Measurements from ENCODE around the gene TOMM34. TPM values are rescaled to one million over a fixed set of nuclear protein-coding genes. Genes with fewer than 3 reads are reported as not detected.

TOMM34 gene
- total RNA-seq, 6 donors from 2014 or later = 6.2 to 26.1 (median 13.5) TPM

DNA sequence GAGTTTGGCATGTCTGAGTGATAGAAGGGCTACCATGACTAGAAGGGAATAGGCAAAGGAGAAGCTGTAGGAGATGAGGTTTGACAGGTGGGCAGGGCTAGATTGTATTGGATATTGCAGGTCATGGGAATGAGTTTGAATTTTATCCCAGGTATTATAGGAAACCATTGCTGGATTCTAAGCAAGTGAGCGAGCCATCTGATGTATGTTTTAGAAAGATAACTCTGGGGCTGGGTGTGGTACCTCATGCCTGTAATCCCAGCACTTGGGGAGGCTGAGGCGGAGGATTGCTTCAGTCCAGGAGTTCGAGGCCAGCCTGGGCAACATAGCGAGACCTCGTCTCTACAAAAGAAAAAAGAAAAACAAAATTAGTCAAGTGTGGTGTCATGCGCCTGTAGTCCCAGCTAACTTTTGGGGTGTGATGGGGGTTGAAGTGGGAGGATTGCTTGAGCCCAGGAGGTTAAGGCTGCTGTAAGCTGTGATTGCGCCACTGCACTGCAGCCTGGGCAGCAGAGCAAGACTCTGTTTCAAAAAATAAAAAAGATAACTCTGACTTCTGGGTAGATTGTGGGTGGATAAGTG is 23.0 kb upstream of the TOMM34 start:
- no peak for TF ChIP-seq POLR2A (IDR thresholded peaks at IDR 0.05)
- TF ChIP-seq, protein P1, sequence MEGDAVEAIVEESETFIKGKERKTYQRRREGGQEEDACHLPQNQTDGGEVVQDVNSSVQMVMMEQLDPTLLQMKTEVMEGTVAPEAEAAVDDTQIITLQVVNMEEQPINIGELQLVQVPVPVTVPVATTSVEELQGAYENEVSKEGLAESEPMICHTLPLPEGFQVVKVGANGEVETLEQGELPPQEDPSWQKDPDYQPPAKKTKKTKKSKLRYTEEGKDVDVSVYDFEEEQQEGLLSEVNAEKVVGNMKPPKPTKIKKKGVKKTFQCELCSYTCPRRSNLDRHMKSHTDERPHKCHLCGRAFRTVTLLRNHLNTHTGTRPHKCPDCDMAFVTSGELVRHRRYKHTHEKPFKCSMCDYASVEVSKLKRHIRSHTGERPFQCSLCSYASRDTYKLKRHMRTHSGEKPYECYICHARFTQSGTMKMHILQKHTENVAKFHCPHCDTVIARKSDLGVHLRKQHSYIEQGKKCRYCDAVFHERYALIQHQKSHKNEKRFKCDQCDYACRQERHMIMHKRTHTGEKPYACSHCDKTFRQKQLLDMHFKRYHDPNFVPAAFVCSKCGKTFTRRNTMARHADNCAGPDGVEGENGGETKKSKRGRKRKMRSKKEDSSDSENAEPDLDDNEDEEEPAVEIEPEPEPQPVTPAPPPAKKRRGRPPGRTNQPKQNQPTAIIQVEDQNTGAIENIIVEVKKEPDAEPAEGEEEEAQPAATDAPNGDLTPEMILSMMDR (IDR thresholded peaks at IDR 0.05) = no peak
- TF ChIP-seq EP300 (IDR thresholded peaks at IDR 0.05) = no peak
- TF ChIP-seq POLR2AphosphoS5 (IDR thresholded peaks at IDR 0.05) = no peak
- Histone ChIP-seq H3K4me1 (peaks cover 10 to 31% (median 21%) of the 10 kb centered on the region in 4 donors), H3K4me3 (no peak overlapping the region), H3K9me3 (no peaks in the 10 kb centered on the region), H3K36me3 (peaks cover 3 to 81% (median 26%) of the 10 kb centered on the region in 4 donors), H3K27me3 (no peaks in the 10 kb centered on the region), H3K27ac (no peak overlapping the region)
- 95 to 96% methylated on average over 7 of the region's 7 CpGs for WGBS, 2 donors
- ATAC-seq (ENCODE audit: low FRiP score in 2 of 2) (no peak), DNase-seq (no peak)

DNA sequence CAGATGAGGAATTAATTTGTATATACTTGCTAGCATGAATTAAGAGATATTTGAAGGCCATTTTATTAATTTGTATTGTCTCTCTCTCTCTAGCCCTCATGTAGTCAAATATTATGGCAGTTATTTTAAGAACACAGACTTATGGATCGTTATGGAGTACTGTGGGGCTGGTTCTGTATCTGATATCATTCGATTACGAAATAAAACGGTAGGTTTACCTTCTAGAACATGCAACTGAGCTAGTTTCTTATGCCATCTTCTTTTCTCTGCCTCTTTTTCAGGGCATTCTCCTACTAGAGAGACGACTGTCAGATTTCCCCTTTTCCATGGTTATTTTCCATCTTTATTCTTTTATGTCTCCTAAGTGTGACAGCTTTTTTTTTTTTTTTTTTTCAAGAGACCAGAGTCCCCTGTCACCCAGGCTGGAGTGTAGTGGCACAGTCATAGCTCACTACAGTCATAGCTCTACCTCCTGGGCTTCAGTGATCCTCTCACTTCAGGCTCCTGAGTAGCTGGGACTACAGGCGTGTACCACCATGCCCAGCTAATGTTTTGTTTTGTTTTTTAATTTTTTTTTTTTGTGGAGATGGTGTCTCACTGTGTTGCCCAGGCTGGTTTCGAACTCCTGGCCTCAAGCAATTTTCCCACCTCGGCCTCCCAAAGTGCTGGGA is 21.7 kb upstream of the TOMM34 start:
- no peaks in the 10 kb centered on the region for H3K9me3 ChIP-seq

GRCh38 chr20:44979090-44979621 is 19.0 kb upstream of the TOMM34 start:
- WGBS, 2 donors = 9 to 39% methylated on average over 2 of the region's 2 CpGs

More for the DNA sequence above, 21.7 kb upstream of the TOMM34 start:
- TF ChIP-seq EP300 (IDR thresholded peaks at IDR 0.05) (no peak), POLR2AphosphoS5 (IDR thresholded peaks at IDR 0.05) (no peak), POLR2A (IDR thresholded peaks at IDR 0.05) (no peak)
- TF ChIP-seq, protein P1 (IDR thresholded peaks at IDR 0.05) = no peak
- H3K36me3 ChIP-seq = peaks cover 3 to 81% (median 23%) of the 10 kb centered on the region in 4 donors
- no peaks in the 10 kb centered on the region for H3K27me3 ChIP-seq
- H3K27ac ChIP-seq = peak overlapping the region in 1 of 4 donors; percentile 7
- no peak overlapping the region for H3K4me3 ChIP-seq
- ATAC-seq (ENCODE audit: low FRiP score in 2 of 2) = no peak
- H3K4me1 ChIP-seq = peaks cover 10 to 31% (median 22%) of the 10 kb centered on the region in 4 donors
- WGBS, 2 donors = 83 to 90% methylated on average over 8 of the region's 8 CpGs
- no peak for DNase-seq

GRCh38 chr20:44976698-44977097 is 16.5 kb upstream of the TOMM34 start:
- Histone ChIP-seq H3K27ac (peak overlapping the region in 1 of 4 donors; percentile 35), H3K27me3 (no peaks in the 10 kb centered on the region), H3K4me1 (peaks cover 10 to 27% (median 24%) of the 10 kb centered on the region in 4 donors), H3K4me3 (no peak overlapping the region), H3K9me3 (no peaks in the 10 kb centered on the region), H3K36me3 (peaks cover 16 to 85% (median 43%) of the 10 kb centered on the region in 4 donors)
- 79 to 94% methylated on average over 4 of the region's 4 CpGs for WGBS, 2 donors
- TF ChIP-seq POLR2A (IDR thresholded peaks at IDR 0.05) = no peak
- no peak for TF ChIP-seq POLR2AphosphoS5 (IDR thresholded peaks at IDR 0.05)
- TF ChIP-seq EP300 (IDR thresholded peaks at IDR 0.05) = no peak
- TF ChIP-seq, protein P1 (IDR thresholded peaks at IDR 0.05) = no peak
- ATAC-seq (ENCODE audit: low FRiP score in 2 of 2) = no peak
- no peak for DNase-seq

More at GRCh38 chr20:44979090-44979621, 19.0 kb upstream of the TOMM34 start:
- H3K36me3 ChIP-seq = peaks cover 12 to 82% (median 39%) of the 10 kb centered on the region in 4 donors
- no peaks in the 10 kb centered on the region for H3K27me3 ChIP-seq
- peak in 1 of 2 donors; percentile 72 for DNase-seq
- peak overlapping the region; percentile 65 to 87 (median 76) for H3K27ac ChIP-seq
- peak; percentile 78 to 88 for ATAC-seq (ENCODE audit: low FRiP score in 2 of 2)
- peaks cover 10 to 27% (median 19%) of the 10 kb centered on the region in 4 donors for H3K4me1 ChIP-seq
- no peaks in the 10 kb centered on the region for H3K9me3 ChIP-seq
- TF ChIP-seq, protein P1 (IDR thresholded peaks at IDR 0.05) = no peak
- TF ChIP-seq POLR2A (IDR thresholded peaks at IDR 0.05) (peak in 1 of 4 donors; percentile 27), POLR2AphosphoS5 (IDR thresholded peaks at IDR 0.05) (no peak), EP300 (IDR thresholded peaks at IDR 0.05) (peak in 1 of 4 donors; percentile 25)
- H3K4me3 ChIP-seq = peak overlapping the region in 1 of 4 donors; percentile 7

Data from upper lobe of left lung (tissue), 6 donors.